ENCODE measurements around the gene SNX5. TPM values are rescaled to one million over a fixed set of nuclear protein-coding genes. Genes with fewer than 3 reads are reported as not detected.

SNX5 gene
- total and polyA plus RNA-seq, 2 of the 8 experiments (the other 6 are each of a cell fraction or from before 2014, with no cell fraction given) = 155 to 194 TPM

- H3K18ac ChIP-seq (ENCODE audit: extremely low read depth, low read length) = no peak overlapping the region
- WGBS, 2 experiments (ENCODE audit: extremely low coverage in 1 of 2, insufficient coverage in 1 of 2, insufficient read length in 1 of 2, insufficient replicate concordance in 2 of 2, low coverage in 1 of 2, low lambda C conversion rate in 2 of 2, missing lambda C conversion rate in 1 of 2) = 89% methylated on average over 1 of the region's 1 CpG; no CpG with 5 or more reads in 1 of the 2 experiments
- no peak overlapping the region for H3K4me2 ChIP-seq (ENCODE audit: insufficient read depth in 1 of 2, low read depth in 2 of 2, low read length in 2 of 2)
- H4K8ac ChIP-seq (ENCODE audit: extremely low read depth, insufficient read depth, low read length) = no peak overlapping the region
- no peak overlapping the region for H3K4me3 ChIP-seq (ENCODE audit: extremely low read depth in 1 of 4, insufficient read depth in 2 of 4, low read depth in 3 of 4, low read length in 4 of 4)
- H3K27me3 ChIP-seq (replicated peaks in 1 of 4; ENCODE audit: control insufficient read depth in 3 of 4, extremely low read depth in 1 of 4, insufficient read depth in 3 of 4, low read length in 3 of 4) = no peaks in the 10 kb centered on the region
- no peak overlapping the region for H2BK15ac ChIP-seq (ENCODE audit: low read length)
- no peak for FAIRE-seq
- H3K4ac ChIP-seq (replicated peaks; ENCODE audit: insufficient read length, low read depth, low read length) = no peak overlapping the region
- H2BK12ac ChIP-seq (ENCODE audit: low read depth, low read length) = no peak overlapping the region
- no peaks in the 10 kb centered on the region for H3K23me2 ChIP-seq (ENCODE audit: low read depth, low read length)
- ChIA-PET POLR2A (ENCODE audit: partially characterized antibody) (no interaction called here), CTCF (ENCODE audit: partially characterized antibody) (interaction anchor here (1.2 kb wide), 1 partner anchor 227 kb away, joined by 4 read pairs; no protein-coding TSS in a partner anchor)
- no peak for DNase-seq (ENCODE audit: low read depth in 1 of 2, low spot score in 2 of 2)
- no peak overlapping the region for H2AK5ac ChIP-seq (ENCODE audit: low read depth, low read length)
- no peak overlapping the region for H3K27ac ChIP-seq (ENCODE audit: low read depth, low read length)
- H3K79me1 ChIP-seq (ENCODE audit: low read depth, low read length) = no peaks in the 10 kb centered on the region
- H3K4me1 ChIP-seq (replicated peaks in 1 of 4; ENCODE audit: control insufficient read depth in 3 of 4, insufficient read depth in 4 of 4, low read length in 3 of 4) = no peaks in the 10 kb centered on the region
- H3K79me2 ChIP-seq (ENCODE audit: control insufficient read depth in 1 of 2, insufficient read depth in 2 of 2, low read length in 2 of 2) = no peaks in the 10 kb centered on the region
- no peak overlapping the region for H2BK20ac ChIP-seq (ENCODE audit: low read length)
- peaks cover 0 to 2% of the 10 kb centered on the region in 2 experiments for H4K20me1 ChIP-seq (replicated peaks in 1 of 2; ENCODE audit: control insufficient read depth in 1 of 2, insufficient read depth in 2 of 2, low read length in 2 of 2)
- no peak overlapping the region for H4K91ac ChIP-seq (replicated peaks; ENCODE audit: insufficient read length, low read length)
- H3K36me3 ChIP-seq (ENCODE audit: control insufficient read depth in 2 of 4, insufficient read depth in 4 of 4, low read length in 3 of 4) = no peaks in the 10 kb centered on the region
- no peak overlapping the region for H3K9ac ChIP-seq (replicated peaks in 1 of 4; ENCODE audit: extremely low read depth in 1 of 4, low read depth in 3 of 4, low read length in 3 of 4)
- no peak overlapping the region for H4K5ac ChIP-seq (ENCODE audit: insufficient read length, low read depth, low read length)
- no peak overlapping the region for H2BK5ac ChIP-seq (ENCODE audit: low read depth, low read length)
- H3K56ac ChIP-seq (replicated peaks; ENCODE audit: insufficient read length, low read depth, low read length) = no peak overlapping the region
- H3K9me3 ChIP-seq (ENCODE audit: insufficient read depth in 2 of 2, low read depth in 1 of 2, low read length in 1 of 2) = no peaks in the 10 kb centered on the region
- TF ChIP-seq CBX8 (IDR thresholded peaks at IDR 0.05; ENCODE audit: borderline replicate concordance, low read depth, low read length) (no peak), KDM1A (IDR thresholded peaks at IDR 0.05; ENCODE audit: borderline replicate concordance, low read length) (no peak), MAFK (IDR thresholded peaks at IDR 0.05; ENCODE audit: low read depth, low read length) (no peak), EP300 (IDR thresholded peaks at IDR 0.05; ENCODE audit: borderline replicate concordance in 1 of 2, low read depth in 2 of 2, low read length in 2 of 2) (no peak)
- H2AFZ ChIP-seq (ENCODE audit: low read length) = no peak overlapping the region
- no peak overlapping the region for H2BK120ac ChIP-seq (replicated peaks; ENCODE audit: low read depth, low read length)
- no peak overlapping the region for H3K23ac ChIP-seq (ENCODE audit: insufficient read length)
- no peak overlapping the region for H3K14ac ChIP-seq (ENCODE audit: insufficient read length)
Measured at GRCh38 chr20:17921774-17922173, 46.8 kb downstream of the SNX5 start.
